ENCODE results near the gene PLK1.

GRCh38 chr16:23705517-23705902 lies 26.8 kb downstream of the PLK1 start:
- TF ChIP-seq CEBPB (IDR thresholded peaks at IDR 0.05) (no peak), YY1 (IDR thresholded peaks at IDR 0.05; ENCODE audit: low read depth) (no peak), MAX (IDR thresholded peaks at IDR 0.05) (no peak), TCF12 (IDR thresholded peaks at IDR 0.05; ENCODE audit: low read depth) (no peak), FOXM1 (IDR thresholded peaks at IDR 0.05; ENCODE audit: borderline replicate concordance, low read depth) (no peak), TAF1 (IDR thresholded peaks at IDR 0.05; ENCODE audit: low read depth) (no peak), CREB1 (IDR thresholded peaks at IDR 0.05; ENCODE audit: low read depth) (no peak), ZBTB7A (IDR thresholded peaks at IDR 0.05; ENCODE audit: low read depth) (no peak), NFIC (IDR thresholded peaks at IDR 0.05) (no peak), EP300 (IDR thresholded peaks at IDR 0.05; ENCODE audit: borderline replicate concordance) (no peak), TEAD4 (IDR thresholded peaks at IDR 0.05) (no peak), RAD21 (IDR thresholded peaks at IDR 0.05; ENCODE audit: low read depth) (no peak), REST (IDR thresholded peaks at IDR 0.05; ENCODE audit: low read depth) (no peak)
